ENCODE measurements around the gene FAM120B.
"Not testable (repeated sequence)": the region's sequence is repeated elsewhere in the genome, so short reads cannot be mapped to it uniquely, and the experiment has no call there.

FAM120B gene, protein sequence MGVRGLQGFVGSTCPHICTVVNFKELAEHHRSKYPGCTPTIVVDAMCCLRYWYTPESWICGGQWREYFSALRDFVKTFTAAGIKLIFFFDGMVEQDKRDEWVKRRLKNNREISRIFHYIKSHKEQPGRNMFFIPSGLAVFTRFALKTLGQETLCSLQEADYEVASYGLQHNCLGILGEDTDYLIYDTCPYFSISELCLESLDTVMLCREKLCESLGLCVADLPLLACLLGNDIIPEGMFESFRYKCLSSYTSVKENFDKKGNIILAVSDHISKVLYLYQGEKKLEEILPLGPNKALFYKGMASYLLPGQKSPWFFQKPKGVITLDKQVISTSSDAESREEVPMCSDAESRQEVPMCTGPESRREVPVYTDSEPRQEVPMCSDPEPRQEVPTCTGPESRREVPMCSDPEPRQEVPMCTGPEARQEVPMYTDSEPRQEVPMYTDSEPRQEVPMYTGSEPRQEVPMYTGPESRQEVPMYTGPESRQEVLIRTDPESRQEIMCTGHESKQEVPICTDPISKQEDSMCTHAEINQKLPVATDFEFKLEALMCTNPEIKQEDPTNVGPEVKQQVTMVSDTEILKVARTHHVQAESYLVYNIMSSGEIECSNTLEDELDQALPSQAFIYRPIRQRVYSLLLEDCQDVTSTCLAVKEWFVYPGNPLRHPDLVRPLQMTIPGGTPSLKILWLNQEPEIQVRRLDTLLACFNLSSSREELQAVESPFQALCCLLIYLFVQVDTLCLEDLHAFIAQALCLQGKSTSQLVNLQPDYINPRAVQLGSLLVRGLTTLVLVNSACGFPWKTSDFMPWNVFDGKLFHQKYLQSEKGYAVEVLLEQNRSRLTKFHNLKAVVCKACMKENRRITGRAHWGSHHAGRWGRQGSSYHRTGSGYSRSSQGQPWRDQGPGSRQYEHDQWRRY

DNA sequence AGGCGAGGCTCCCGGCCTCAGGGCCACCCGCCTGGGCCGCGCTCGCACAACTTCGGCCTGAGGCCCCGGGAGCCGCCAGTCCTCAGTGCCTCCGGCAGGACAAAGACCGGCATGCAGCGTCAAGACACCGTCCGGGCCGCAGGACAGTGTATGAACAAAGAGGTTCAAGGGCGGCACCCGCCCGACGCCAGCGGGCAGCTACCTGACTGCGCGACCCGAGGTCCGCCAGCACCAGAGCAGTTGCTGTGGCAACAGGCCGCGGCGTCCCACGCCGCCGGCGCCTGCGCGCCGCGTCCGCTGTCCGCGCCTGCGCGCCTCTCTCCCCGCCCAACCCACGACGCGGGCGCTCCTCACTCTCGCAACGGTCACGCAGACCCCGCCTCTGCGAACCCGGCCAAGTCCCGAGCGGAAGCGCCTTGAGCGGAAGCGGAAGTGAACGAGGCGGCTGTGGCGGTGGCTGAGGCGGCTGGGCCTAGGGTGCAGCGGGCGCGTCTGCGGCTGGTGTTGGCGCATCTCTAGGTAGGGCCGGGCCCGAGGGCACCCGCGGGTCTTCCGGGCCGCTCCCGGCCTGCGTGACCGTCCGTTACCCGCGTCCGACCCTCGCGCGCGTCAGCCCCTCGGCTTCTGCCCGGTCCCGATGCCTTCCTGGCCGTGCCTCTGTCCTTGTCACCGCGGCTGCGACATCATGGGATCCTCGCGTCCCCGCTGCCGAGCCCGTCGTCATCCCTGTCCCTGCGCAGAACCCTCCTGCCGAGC lies at the start of gene FAM120B:
Gene FAM120B, plus strand, starts transcription at position 435 of the 756 bp plus-strand sequence. CDS start 10,633 bp downstream, outside the sequence.
- DNase-seq, result peak; percentile 97

DNA sequence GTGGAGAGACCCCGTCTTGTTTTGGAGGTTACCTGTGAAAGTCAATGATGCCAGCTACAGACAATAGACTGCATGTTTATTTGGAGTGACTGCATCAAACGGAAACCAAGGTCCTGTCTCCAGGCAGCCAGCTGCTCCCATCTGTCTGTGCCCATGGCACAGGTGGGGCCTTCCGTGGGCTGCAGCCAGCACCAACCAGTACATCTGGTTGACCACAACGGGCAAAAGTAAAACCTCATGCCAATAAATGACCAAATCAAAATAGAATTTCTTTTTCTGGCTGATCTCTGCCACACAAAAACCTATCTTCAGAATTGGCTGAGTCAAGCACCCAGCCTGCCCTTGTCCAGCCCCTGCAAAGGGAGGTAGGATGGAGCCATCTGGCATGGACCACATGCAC lies 49.2 kb upstream of the FAM120B start:
- no peak for DNase-seq

DNA sequence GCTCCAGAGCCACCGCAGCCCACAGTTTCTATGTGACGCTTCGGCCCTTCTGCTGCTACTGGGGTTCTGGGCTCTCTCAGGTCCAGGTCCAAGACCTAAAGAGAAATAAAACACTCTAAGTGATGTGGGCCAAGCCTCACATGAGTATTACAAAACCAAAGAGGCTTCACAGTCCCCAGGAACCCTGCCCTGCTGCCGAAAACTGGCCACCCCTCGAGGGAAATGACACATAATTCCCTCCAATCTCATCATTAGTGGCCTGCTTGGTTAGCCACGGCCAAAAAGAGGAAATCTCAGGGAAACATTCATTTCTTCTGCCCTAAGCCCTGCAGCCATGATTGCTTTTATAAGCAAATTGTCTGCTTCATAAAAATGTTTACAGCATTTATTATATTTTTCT lies 48.2 kb upstream of the FAM120B start:
- DNase-seq, result no peak

DNA sequence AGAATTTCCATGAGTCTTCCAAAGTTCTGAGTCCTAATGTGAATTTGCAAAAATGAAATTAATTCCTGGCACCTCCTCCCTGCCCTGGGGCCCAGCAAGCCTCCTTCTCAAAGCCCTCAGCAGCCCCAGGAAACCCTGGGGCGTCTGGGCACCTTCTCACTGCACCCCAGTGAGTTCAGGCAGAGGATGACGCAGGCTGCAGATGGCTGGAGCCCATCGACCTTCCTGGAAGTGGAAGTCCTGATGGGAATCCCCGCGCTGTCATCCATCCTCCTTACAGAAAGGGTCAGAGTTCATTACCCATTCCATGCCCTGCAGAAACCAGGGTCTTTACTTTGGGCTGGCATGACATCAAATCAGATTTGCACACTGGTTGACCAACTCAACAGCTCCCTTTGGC lies 47.3 kb upstream of the FAM120B start:
- no peak for DNase-seq

DNA sequence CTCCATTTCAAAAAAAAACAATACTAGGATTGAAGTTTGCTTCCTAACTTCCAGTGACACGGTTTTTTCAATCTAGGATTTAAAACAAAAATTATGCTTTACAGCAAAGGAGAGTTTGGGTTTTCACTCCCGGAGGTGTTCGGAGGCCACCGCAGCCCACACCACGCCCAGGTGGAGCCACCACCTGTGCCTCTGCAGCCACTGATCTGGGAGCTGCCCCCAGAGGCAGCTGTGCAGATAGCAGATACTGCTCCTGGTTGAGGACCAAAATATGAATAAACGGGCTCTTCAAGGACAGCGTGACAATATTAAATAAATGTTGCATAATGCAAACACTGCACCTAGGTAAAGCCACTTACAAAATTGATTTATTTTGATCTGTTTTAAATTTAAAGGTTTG lies 45.9 kb upstream of the FAM120B start:
- no peak for DNase-seq

DNA sequence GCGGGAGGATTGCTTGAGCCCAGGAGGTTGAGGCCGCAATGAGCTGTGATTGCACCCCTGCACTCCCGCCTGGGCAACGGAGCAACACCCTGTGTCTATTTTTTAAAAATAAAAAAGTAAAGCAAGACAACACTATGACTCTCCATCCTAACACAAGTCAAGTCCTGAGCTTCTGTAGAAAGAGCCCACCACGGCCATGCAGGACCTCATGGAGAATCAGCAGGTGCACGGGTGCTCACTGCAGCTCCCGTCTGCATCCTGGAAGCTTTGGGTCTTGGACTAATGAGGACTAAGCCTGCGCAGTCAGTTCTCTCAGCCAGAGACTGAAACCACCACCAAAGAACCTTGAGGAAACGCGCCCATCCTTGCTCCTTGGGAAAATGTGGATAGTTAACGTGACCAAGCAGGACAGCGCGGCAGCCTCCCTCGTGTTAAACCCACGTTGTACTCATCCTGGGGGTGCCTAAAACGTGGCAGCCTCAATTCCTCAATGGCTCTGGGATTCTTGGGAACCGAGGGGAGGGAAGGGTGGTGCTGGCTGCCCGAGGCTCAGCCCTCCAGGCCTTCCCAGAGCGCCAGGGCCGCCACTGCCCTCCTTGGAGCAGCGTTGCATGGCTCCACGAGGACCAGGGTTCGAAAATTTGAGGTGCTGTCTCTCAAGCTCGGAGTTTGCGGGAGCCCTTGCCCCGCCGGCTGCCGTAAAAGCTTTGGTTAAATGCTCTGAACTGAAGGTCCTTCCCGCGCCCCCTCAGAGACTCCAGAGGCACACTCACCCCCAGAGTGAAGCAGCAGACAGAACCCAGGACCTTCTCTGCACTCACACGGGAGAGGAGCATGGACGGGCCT lies 44.7 kb upstream of the FAM120B start:
- no peak for DNase-seq

DNA sequence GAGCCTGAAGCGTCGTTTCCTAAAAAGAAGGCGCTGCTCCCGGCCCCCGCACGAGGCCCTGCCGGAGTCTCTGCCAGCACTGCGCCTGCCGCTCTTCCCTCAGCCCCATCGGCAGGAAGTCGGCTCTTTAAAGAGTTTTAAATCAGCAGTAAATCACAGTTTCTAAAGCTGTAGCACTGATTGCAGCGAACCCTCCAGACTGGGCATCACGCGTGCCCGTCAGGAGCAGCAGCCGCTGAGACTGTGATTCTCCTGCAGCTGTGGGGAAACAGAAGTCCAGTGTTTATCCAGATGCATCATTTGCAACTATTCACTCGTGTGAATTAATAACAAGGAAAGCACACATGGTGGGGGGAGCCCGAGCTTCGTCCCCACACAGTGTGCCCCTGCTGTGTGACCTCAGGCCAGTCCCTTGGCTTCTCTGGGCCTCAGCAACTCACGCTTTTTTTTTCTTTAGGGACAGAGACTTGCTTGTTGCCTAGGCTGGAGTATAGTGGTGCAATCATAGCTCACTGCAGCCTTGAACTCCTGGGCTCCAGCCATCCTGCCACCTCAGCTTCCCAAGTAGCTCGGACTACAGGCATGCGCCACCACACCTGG lies 44.0 kb upstream of the FAM120B start:
- DNase-seq, result no peak

DNA sequence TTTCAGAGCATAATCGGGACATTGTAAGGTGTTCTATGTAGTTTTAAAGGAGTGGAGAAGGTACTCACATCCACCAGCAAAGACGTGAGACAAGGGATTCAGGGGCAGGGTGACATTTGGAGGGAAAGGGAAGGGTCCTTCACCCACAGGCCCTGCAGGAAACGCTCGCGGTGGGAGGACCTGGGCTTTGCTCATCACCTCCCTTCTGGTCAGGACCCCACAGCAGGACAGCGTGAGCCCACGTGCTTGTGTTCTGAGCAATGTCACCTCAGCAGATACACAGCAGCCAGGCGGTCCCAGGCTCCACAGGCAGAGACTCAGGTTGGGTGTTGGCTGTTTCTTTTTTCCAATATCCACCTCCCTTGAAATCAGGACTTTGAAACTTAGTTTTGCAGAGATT lies 43.1 kb upstream of the FAM120B start:
- DNase-seq, result no peak

DNA sequence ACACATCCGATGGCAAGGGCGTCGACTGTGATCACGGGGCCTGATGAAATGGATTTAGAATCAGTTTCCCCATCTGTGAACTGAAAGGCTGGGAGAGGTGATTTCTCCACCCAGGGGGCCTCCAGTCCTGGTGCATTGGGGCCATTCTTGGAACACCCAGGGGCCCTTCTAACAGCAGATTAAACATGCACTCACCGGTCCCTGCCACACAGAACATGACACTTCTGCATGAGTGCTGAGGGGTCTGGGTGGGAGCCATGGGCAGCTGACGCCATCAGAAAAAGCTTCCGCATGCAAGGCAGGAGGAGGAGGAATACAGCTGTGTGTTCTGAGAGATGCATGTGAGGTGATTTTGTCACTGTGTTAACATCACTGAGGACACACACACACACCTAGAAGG lies 42.5 kb upstream of the FAM120B start:
- no peak for DNase-seq

DNA sequence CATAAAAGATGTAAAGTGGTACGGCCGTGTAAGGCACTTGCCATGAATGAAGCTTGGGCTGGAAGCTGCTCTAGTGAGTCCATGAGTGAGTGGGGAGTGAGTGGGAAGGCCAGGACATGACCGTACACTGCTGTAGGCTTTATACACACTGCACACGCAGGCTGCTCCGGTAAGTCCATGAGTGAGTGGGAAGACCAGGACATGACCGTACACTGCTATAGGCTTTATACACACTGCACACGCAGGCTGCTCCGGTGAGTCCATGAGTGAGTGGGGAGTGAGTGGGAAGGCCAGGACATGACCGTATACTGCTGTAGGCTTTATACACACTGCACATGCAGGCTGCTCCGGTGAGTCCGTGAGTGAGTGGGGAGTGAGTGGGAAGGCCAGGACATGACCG lies 41.9 kb upstream of the FAM120B start:
- DNase-seq, result not testable (repeated sequence)

DNA sequence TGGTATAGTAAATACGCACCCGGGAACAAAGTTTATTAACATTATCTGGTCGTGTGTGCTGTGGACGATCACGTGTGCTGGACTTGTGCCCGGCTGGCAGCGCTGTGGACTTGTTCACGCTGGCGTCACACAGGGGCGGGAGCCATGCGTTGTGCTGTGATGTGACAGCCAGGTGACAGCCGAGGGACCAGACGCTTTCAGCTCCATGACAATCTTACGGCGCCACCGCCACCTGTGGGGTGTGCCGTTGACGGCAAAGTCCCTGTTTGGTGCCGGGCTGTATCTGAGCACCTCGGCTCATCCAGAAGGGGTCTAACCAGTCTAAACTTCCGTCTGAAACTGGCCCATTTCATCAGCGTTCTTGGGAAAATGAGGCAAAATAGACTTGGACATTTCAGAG lies 40.9 kb upstream of the FAM120B start:
- DNase-seq, result no peak

DNA sequence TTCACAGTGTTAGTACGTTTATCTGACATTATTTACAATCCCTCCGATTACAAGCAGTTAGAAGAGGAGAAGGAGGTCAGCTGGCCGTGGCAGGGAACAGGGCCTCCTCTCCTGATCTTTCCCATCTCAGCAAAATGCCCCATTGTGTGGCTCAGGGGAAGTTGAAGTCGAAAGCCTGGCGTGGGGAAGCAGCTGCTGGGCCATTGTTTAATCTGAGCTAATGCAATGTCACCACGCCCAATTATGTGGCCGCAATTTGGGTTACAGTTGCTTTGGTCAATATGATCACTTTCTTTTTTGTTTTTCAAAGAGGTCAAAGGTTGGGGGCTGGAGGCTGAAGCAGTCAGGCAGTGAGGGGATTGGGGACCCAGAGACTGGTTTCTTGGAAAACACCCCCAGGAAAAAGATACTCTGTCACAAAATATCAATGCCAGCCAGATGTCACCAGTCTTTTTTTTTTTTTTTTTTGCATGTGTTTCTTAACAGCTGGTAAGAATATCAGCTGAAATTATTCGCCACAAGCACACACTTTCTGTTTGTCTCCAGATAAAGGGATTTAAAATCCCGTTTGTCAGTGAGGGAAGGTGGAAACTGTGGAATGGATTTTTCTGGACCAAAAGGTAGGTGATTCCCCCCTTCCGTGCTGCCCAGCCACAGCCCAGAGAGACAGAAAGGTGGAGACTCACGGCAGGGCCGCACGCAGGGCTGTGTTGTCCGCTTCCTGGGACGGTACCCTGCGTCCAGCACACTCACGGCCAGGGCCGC lies 40.3 kb upstream of the FAM120B start:
- no peak for DNase-seq

DNA sequence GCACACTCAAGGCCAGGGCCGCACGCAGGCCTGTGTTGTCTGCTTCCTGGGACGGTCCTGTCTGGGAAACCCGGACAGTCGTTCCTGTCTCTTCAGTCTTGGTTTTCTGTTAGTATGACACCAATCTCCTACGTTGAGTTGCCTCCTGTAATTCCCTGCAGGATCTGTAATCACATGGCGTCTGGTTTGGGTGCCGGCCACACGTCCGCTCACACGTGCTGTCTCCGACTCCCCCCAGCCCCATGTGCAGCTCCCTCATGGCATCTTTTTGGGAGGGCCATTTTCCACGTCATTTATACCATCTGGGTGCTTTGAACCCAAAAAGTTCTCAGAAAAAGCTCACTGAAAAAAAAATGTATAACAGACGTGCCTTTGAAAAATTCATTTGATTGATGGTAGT lies 38.9 kb upstream of the FAM120B start:
- DNase-seq, result no peak

DNA sequence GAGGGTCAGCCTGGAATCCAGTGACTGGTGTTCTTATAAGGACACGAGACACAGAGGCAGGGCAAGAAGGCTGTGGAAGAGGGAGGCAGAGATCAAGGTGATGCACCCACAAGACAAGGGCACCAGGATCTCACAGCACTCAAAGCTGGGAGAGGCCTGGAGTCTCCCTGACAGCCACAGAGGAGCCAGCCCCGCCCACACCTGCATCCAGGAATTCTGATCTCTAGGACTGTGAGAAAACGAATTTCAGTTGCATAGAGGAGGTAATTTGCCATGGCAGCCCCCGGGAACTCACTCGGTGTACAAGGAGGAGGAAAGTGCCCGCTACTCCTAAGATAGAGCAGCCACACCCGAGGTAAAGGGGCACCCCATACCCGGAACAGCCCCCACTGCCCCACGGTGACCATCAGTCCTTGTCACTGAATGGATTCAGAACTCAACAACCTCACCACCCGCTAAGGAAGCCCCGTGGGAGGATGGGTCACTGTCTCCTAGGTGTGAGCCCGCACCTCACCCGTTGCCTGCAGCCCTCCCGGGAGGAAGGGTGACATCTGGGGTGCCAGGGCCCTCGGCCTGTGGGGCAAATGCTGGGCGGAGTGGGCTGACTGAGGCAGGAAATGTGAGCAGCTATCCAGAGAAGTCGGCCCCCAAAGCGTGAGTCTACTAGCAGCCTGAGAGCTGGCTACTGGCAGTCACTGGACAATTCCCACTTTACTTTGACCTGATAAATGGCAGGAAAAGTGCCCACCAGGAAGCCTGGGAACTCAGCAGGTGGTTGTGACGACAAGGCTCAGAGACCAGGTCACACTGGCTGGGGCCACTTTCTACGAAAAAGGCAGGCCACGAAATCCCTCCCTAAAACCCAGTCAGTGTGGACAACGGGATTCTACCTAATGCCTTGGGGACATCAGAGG lies 38.1 kb upstream of the FAM120B start:
- no peak for DNase-seq

DNA sequence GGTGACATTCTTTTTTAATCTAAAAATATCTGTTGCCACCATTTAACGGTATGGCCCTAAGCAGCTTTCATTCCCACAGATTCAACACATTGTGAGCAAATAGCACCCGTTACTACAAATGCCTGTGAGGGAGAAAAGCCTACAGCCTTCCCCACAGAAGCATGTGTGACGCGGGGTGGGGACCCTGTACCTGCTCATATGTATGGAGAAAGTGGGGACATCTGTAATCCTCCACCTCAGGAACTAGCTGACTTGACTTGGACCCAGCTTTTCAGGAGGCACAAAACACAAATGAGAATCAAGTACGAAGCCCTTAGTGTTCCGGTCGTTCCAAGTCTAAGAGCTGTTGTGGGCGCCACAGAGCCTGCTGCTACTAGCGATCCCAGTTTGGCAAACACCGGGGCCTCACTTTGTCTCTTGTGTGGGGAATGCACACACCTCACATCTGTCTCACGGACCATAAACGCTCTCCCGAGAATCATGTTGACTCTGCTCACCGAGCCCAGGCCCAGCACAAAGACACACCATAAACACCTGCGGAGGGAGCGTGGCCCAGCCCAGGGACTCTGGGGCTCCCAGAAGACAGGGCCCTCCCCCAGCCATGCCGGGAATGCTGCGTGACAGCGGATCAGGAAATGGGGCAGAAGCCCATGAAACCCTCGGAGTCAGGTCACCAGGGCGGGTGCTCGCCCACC lies 37.3 kb upstream of the FAM120B start:
- no peak for DNase-seq

DNA sequence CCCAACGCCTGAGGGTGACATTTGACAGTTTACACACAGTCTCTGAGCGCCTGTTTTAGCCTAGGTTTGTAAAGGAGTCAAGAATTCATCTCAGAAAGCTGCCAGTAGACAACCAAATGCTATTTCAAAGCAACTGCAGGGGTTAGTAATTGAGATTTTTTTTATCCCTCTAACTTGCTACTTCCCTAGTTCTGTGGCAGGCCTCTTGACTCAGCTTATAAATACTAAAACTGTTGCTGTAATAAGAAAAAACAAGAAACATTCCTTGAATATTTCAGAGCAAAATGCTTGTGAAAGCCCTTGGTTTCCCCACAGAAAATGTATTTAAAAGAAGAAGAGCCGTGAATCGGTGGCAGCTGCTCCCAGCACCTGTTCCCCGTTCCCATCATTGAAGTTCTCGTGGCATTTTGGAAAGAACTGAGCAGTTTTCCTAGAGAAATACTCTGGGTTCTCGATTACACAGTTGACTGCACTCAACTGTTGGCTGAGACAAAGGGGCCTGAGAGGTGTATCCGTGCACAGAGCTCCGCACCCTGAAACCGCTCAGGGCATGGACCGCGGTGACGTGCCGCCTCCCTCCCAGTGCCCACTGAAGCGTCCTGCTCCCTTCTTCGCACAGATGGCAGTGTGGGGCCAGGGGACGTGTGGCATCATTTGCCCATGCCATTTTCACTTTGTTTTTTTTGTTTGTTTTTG lies 36.6 kb upstream of the FAM120B start:
- no peak for DNase-seq

DNA sequence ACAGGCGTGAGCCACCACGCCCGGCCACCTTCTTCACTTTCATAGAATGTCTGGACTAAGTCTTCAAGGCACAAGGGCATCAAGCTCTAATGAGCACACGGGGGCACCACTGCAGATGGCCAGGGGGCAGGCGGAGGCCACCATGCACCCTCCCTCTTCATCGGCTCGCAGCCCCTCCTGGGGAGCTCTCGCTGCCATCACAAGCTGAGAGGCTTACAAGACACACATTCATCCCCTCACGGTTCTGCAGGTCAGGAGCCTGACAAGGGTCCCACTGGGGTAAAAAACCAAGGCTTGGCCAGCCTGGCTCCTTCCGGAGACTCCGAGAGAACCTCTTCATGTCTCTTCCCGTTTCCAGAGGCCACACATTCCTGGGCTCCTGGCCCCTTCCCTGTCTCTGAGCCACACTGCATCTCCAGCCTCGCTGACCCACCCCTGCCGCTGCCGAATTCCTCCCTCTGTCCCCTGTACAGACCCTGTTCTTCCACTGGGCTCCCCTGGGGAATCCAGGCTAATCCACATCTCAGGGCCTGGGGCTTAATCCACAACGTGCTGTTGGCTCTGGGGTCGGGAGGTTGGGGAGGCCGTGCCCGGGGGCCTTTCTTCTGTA lies 35.5 kb upstream of the FAM120B start:
- no peak for DNase-seq

DNA sequence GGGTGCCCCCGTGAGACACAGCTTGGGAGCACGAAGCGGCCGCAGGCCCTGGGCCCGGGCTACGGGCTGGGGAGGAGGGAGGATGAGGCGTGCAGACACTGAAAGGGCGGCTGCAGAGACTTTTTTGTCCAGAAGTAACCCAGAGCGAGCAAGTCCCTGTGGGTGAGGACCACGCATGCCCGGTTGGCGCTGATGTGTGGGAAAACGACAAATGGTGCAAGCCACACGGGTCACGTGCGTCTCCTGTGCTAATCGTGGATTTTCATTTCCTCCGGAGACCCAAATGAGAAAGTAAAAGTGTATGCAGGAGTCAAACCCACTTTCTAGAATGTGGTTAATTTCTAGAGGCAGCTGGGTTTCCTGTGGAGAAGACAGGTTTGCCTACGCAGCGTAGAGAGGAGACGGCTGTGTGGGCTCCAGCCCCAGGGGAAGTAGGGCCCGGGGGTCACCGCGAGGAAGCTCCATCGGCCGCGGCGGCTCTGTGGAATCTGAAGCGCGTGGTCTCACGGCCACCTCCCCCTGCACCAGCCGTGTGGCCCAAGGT lies 34.7 kb upstream of the FAM120B start:
- DNase-seq, result no peak
